Posterior vena cava (tissue), 2 donors: ENCODE measurements around the gene XXYLT1. TPM values are rescaled to one million over a fixed set of nuclear protein-coding genes. Genes with fewer than 3 reads are reported as not detected.

Experiments
- DNase-seq: peaks from one replicate; pipeline ENCODE4 v3.0.0-alpha.2; 2020; ENCODE audit warnings: low spot score
- intact Hi-C, 2 donors: fragments of 100-400 bp; cut with DNase I; formaldehyde crosslinking; loops; one replicate each; pipeline versions ENCODE4 v1.14.1 to v1.14.2; 2022 to 2023
- total RNA-seq, 2 donors: library from RNA; stranded (reverse); fragmentation: NEBNext Ultra II Directional; extraction: Animal tissue kit (Norgen Biotek cat#: 25700); gene quantifications; one replicate each; pipeline ENCODE4 v1.2.1, GENCODE V29; 2021
- donor health status: DM: yes; HTN: yes; CAD: no.
- donor health status: DM: yes; HTN: yes; CAD: no.

XXYLT1 gene
- total RNA-seq, 2 donors from 2014 or later = 11.3 to 15.7 TPM

DNA sequence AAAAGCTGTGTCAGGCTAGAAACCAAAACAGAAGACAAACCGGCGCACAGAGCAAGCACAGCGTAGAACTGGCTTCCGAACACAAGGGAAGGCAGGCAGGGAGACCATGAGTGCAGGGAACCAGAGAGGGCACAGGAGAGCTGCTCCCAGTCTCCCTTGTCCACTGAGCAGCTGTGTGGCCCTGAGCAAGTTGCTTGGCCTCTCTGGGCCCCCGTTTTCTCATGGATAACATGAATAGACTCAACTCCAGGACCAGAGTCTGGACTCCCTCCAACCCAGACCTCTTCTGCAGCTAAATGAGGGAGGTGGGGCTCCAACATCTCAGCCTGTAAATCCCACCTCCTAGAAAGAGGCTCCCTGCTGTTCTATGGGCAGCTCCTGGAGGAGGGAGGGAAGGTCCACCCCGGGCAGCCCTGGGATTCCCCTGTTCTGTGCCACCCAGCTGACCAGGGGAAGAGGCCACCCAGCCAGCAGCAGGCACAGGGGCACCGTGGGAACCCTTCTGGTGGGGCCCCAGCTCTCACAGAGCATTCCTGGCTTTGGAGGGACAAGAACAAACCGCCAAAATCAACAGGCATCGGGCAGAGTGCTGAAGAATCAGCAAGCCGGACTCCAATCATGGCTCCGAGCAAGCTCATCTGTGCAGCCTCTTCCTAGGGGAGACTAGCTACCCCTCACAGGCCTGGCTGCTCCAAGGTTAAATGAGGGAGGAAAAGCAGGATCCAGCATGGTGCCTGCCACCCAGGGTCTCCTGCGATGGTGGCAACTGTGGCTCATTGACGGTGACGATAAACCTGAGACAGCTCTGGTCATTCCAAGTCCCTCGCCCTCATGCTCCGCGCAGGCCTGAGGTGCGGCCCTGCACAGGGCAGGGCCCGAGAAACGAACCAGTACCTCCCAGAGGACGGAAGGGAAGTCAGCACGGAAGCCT lies 15.1 kb downstream of the XXYLT1 start:
- intact Hi-C loops = loop anchor here in 1 of 2 donors (10.0 kb wide), 1 partner anchor 121 kb away; no protein-coding TSS in a partner anchor
- peak; percentile 73 for DNase-seq

DNA sequence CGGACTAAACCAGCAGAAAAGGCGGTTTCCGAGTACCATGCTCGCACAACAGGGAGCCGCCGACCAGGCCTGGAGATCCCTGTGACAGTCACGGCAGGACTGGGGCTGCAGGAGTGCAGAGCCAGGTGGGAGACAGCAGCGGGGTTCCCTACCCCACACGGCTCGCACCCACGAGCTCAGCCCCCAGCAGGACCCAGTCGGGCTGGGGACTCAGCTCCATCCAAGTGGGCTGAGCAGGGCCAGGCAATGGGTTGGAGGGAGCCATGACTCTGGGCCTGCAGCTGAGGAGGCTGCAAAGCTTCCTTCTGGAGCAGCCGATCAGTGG lies 15.8 kb downstream of the XXYLT1 start:
- DNase-seq = peak; percentile 70
- intact Hi-C loops = loop anchor here in 1 of 2 donors (10.0 kb wide), 1 partner anchor 120 kb away; no protein-coding TSS in a partner anchor

DNA sequence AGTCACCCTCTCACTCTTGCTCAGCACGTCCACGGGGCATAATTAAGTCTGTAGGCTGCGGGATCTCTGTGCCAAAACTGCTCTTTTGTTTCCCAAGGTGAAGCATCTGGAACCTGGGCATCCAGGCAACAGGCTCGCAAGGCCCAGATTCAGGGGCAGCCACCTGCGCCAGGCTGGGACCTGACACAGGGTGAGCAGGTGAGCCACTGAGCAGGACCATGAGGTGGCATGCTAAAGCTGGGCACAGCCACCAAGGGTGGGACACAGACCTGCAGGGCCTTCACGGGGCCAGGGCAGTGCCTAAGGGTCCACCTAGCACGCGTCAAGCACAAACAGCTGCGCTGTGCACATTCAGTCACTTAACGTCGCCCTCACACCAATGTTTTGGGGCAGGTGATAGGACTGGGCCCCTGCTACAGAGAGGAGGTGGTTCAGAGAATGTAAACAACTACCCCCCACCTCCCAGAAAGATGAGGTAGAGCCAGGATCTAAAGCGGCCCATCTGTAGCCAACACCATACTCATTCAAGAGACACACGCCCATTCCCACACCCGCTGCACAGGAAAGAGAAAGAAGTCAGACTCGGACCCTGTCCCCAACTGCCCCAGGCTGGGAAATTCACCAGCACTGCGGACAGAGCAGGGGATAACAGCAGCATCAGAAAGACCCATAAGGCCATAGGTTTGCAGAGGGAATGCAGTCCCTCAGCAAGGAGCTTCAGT lies 16.3 kb downstream of the XXYLT1 start:
- DNase-seq = peak; percentile 59
- intact Hi-C loops = loop anchor here in 1 of 2 donors (10.0 kb wide), 1 partner anchor 120 kb away; no protein-coding TSS in a partner anchor

DNA sequence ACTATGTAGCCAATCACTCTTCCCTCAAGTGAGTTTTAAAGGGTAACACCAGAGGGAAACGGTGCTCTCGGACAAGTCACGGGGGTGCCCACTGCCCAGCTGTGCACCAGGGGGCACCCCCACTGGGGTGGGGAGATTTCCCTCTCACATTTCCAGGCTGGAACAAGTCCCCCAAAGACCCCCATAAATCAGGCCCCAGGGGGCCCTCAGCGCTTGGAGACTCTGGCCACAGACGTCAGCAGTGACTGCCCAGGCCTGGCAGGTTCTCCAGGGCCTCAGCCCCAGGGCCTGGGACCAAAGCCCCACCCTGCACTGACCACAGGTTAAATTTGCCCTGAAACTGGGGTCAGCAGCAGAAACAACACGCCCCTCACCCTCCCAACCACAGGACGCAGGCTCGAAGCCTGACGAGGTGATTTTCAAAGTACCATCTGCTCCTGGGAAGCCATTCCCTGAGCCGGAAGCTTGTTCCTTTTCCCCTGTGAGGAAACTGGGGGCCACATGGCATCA lies 17.0 kb downstream of the XXYLT1 start:
- intact Hi-C loops = loop anchor here in 1 of 2 donors (10.0 kb wide), 1 partner anchor 119 kb away; no protein-coding TSS in a partner anchor
- peak; percentile 48 for DNase-seq

DNA sequence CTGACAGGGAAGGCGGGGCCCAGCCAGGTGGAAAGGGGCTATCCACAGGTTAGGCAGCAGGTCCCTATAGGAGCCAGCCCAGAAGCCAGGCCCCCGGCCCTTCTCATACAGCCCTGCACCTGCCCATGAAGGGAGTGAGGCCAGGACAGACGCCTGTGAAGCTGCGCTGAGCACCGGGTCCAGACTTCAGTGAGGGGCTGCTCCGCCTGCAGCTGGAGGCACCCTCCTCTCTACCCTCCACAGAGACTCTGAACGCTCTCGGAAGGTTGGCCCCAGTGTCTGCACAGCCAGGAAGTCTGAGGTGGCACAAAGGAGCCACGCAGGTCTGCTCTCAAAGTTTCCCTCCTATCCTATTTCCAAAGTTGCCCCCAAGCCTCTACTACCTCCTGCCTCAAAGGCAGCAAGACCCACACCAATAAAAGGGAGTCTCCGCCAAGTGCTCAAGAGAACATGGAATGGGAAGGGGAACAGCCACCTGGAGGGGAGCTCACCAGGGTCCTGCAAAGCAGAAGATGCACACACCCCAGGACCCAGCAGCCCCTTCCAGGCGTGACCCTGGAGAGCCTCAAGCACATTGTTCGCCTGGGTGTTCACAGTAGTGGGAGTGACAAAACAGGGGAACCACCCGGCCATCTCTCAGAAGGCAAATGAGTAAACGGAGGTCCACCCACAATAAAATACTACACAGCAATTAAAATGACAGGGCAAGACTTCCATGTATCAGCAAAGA lies 19.5 kb downstream of the XXYLT1 start:
- peak; percentile 42 for DNase-seq
- intact Hi-C loops = loop anchor here in 1 of 2 donors (10.0 kb wide), 1 partner anchor 117 kb away; no protein-coding TSS in a partner anchor

DNA sequence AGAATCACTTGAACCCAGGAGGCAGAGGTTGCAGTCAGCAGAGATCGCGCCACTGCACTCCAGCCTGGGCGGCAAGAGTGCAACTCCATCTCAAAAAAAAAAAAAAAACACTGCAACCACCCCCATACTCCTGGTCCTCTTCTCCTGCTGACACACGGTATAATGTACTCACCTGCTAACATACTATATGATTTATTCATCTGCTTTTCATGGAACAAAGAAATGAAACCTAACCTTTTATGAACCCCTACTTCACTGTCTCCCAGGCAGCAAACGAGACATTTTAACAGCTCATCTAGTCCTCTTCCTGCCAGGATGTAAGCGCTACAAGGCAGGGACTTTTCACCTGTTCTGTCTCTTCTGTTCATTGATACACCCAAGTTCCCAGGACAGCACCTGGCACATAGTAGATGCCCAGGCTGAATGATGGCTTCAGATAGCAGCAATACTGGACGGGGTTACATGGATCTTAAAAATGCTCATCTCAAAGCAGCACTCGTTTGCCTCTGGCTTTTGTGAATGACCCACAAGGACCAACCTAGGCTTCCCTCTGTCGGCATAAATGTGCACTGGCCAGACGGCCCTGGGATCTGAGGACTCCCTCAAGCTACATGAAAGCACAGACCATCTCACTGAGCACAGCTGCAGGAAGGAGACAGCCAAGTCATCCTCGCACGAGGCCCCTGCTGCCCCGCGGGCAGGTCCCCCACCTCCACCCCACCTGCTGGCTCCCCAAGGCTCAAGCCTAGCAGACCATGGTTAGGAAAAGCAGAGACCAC lies 20.3 kb downstream of the XXYLT1 start:
- intact Hi-C loops = loop anchor here in 1 of 2 donors (10.0 kb wide), 1 partner anchor 116 kb away; no protein-coding TSS in a partner anchor
- peak; percentile 77 for DNase-seq

DNA sequence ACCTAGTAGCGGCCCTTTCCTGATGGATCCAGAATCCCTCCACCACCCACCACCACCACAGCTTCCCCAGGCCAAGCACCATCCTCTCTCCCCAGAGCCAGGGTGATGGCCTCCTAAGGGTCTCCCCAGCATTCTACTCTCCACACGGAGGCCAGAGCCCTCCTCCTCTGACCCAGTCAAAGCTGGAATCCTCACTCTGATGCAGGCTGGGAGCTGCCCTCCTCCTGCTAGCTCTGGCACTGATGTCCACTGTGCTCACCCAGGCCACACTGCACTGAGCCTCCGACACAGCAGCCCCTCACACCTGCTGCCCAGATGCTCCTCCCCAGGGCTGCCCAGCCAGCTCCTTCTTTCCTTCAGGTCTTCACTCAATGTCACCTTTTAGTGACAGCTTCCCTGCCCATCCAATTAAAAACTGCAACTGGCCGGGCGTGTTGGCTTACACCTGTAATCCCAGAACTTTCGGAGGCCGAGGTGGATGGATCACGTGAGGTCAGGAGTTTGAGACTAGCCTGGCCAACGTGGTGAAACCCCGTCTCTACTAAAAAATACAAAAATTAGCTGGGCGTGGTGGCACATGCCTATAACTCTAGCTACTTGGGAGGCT lies 21.0 kb downstream of the XXYLT1 start:
- DNase-seq = no peak
- intact Hi-C loops = loop anchor here in 1 of 2 donors (10.0 kb wide), 1 partner anchor 115 kb away; no protein-coding TSS in a partner anchor

DNA sequence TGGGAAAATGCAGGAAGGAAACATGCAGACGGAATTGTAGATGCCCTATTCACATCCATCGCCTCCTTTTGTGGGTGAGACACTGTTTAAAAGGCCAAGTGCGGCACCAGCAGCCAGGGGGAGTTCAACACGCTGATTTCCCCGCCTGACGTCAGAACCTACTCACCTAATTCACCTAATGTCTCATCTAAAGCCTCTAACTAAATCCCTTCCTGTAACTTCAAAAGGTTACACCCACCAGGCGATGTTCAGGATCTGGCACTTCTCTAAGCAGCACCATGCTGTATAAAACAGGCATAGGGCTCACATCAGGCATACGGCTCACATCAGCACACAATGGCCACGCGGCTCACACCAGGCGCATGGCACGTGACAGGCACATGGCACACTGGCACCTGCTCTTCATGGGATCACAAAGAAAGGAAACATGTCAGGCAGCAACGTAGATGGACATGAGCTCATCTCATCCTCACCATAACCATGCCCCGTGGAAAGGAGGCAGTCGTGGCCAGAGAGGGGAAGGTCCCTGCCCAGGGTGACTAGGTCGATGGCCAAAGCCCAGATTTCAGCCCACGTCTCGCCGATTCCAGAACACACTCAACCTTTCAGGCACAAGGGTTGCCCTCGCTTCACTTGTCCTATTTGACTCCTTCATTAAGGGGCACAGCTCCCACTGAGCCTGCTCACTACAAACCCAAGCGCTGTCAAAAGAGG lies 21.7 kb downstream of the XXYLT1 start:
- intact Hi-C loops = no loop called here
- no peak for DNase-seq

DNA sequence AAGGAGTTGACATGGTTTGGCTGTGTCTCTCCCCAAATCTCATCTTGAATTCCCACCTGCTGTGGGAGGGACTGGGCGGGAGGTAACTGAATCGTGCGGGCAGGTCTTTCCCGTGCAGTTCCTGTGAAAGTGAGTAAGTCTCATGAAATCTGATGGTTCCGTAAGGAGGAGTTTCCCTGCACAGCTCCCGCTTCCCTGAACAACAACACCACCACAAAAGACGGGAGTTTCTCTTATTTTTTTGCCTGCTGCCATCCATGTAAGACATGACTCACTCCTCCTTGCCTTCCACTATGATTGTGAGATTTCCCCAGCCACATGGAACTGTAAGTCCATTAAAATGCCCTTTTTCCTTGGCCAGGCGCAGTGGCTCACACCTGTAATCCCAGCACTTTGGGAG lies 22.7 kb downstream of the XXYLT1 start:
- intact Hi-C loops = no loop called here
- no peak for DNase-seq

DNA sequence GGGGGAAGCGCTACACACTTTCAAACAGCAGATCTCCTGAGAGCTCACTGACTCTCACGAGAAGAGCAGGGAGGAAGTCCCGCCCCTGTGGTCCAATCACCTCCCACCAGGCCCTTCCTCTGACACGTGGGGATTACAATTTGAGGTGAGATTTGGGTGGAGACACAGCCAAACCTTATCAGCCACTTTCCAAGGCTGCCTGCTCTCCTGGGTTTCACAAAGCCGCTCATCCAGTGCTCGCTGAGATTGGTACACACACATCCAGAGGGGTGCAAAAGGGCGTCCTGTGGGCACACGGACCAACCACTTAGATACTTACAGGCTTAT lies 23.1 kb downstream of the XXYLT1 start:
- peak; percentile 28 for DNase-seq
- intact Hi-C loops = no loop called here

DNA sequence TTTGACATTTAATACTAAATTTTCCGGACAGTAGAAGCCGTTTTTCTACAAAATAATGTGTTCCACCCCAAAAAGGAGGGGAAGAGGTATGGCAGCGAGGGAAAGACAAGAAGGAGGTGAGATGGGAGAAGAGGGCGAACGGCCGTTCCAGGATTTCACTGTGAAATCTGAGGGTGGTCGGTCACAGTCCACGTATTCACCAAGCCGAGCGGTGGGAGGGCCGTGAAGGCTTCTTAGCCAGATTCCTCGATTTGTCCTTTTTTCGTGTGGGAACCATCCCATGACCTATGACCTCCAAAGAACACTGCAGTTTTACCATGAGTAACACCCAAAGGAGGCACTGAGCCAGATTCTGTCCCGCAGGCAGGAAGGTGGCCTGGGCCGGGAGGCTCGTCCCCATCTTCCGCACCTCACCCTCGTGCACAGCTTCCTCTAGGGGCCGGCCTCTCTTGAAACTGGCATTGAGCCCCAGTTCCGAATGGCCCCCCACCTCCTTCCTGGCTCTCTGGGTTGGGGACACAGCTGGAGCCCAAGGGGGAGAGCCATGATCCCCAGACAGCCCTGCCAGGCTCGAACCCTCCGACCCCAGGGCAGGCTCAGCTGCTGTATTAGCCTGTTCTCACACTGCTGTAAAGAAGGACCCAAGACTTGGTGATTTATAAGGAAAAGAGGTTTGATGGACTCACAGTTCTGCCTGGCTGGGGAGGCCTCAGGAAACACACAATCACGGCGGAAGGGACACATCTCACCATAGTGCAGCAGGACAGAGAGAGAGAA lies 23.7 kb downstream of the XXYLT1 start:
- intact Hi-C loops = no loop called here
- DNase-seq = peak; percentile 57

DNA sequence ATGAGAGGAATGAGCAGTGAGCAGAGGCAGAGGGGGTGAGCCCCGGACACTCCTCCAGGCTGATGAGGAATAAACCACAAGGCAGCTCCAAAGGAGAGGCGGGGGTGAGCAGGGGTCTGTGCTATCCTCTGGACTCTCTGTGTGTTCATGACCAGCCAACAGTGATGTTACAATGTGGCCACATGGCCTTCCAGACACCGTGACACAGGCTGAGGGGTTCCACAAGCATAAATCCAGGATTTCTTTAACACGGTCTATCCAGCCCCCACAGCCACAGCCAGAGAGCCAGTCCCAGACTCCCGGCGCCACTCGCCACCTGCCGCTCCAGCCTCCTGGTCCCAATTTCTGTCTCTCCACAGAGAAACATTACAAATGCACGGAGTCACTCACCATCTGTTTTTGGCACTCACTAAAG lies 24.4 kb downstream of the XXYLT1 start:
- peak; percentile 46 for DNase-seq
- intact Hi-C loops = no loop called here

DNA sequence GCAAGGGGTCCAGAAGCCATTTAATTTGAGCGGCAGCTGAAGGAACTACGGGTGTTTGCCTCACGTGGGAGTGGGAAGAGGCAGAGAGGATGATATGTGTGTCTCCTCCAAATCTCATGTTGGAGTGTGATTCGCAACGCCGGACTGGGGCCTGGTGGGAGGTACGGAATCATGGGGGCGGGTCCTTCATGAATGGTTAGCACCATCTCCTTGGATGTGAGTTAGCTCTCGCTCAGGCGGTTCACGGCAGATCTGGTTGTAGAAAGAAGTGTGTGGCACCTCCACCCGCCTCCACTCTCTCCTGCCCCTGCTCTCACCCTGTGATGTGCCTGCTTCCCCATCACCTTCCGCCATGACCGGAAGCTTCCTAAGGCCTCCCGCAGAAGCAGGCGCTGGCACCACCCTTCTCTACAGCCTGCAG lies 25.4 kb downstream of the XXYLT1 start:
- intact Hi-C loops = no loop called here
- peak; percentile 53 for DNase-seq

DNA sequence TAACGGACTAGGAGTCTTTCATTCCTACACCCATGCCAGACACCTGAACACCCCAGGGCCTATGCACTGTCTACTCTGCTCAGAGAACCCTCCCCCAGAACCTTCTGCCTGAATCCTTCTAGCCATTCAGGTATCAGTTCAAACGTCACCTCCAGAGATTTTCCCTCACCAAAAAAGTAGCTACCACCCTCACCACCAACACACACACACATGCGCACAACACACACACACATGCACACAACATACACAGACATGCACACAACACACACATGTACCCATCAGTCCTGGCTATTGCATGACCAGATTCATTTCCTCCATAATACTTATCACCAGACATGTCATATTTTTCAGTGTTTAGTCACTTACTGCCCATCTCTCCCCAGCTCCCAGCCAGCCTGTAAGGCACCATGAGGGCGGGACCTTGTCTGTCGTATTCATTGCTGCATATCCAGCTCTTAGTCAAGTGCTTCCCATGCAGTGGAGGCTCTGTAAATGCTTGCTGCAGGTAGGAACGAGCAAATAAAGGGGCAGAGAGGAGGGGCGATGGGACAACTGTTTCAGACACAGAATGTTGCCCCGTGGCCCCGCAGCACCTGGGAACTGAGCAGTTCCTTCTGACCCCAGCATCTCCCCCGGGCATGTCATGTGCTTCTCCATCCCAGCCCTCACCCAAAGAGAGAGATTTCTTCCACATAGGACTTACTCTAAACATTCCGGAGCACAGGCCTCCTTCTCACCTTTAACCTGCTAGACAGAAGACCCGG lies 29.2 kb downstream of the XXYLT1 start:
- intact Hi-C loops = loop anchor here in 1 of 2 donors (5.0 kb wide), 1 partner anchor 34 kb away; no protein-coding TSS in a partner anchor
- peak; percentile 22 for DNase-seq

DNA sequence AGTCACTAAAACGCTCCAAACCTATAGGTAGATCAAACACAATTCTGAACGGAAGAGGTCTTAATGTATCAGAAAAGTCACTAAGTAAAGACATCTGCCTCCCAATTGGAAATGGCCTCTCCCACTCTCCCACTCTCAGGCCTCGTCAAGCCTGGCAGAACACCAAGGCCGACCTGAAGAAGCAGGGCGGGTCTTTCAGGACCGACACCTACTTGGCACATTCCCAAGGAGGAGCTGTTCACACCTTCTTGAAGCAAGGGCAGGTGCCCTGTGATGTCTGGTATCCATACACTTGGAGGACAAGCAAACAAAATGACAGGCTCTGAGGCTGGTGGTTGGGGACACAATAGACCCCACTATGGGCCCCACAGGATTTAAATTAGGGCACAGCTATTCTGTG lies 30.0 kb downstream of the XXYLT1 start:
- DNase-seq = peak; percentile 67
- intact Hi-C loops = loop anchor here in 1 of 2 donors (5.0 kb wide), 1 partner anchor 34 kb away; no protein-coding TSS in a partner anchor
